ENCODE measurements around the gene LRRN4CL.

LRRN4CL gene

DNA sequence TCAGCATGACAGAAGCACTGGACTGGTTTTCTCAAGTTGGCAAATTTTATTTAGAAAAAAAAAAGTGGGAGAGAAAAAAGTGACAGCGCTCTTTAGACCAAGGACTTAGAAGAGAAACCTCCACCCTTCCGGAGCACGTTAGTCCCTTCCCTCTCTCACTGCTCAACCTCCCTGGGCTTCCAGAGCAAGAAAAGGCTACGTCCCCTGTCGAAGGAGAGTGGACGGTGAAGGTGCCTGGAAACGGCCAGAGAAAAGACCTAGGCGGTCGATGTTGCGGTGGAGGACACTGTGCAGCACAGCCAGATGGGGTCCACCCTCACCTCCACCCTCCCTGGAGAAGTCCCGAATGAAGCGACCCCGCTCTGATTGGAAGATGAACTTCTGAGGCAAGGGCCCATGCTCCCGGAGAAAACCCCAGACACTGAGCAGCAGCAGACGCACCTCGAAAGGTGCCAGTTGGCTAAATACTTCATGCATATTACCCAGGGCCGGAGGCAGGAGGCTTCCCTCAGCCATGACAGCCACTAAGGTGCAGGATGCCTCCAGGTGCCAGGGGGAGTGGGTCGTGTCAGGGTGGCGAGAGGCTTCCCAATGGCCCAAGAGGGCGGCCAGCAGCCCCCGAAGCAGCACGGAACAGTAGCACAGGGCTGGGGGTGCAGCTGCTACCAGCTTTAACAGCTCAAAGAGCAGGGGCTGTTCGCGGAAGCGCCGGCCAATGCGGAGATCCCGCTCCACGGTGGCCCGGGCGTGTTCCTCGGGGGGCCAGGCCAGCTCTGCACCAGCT is 42.3 kb downstream of the LRRN4CL start:
- no peak for DNase-seq (ENCODE audit: low read depth)

GRCh38 chr11:62645946-62646824 is 43.1 kb downstream of the LRRN4CL start, which contains the start of gene GANAB:
Gene GANAB, minus strand, starts transcription at chr11:62646613. Its CDS starts 14 bp downstream, at chr11:62646599.
- DNase-seq (ENCODE audit: low read depth): peak; percentile 98

DNA sequence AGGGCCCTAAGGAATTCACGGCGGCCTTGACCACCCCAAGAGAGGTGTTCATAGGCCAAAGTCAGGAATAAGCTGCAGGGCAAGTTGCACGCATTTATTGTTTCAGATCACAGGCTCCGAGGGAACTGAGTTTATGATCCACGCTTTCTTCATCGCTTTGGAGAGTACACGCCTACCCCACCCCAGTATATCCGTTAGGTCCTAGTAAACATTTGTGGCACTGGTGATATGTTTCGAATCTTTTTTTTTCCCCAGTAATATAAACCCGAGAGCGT is 43.7 kb downstream of the LRRN4CL start:
- no peak for DNase-seq (ENCODE audit: low read depth)

GRCh38 chr11:62644220-62644619 is 45.1 kb downstream of the LRRN4CL start:
- DNase-seq (ENCODE audit: low read depth): no peak
